ENCODE results near the gene PDILT.
"Not testable (repeated sequence)": the region's sequence is repeated elsewhere in the genome, so short reads cannot be mapped to it uniquely, and the experiment has no call there.

Gene PDILT, protein sequence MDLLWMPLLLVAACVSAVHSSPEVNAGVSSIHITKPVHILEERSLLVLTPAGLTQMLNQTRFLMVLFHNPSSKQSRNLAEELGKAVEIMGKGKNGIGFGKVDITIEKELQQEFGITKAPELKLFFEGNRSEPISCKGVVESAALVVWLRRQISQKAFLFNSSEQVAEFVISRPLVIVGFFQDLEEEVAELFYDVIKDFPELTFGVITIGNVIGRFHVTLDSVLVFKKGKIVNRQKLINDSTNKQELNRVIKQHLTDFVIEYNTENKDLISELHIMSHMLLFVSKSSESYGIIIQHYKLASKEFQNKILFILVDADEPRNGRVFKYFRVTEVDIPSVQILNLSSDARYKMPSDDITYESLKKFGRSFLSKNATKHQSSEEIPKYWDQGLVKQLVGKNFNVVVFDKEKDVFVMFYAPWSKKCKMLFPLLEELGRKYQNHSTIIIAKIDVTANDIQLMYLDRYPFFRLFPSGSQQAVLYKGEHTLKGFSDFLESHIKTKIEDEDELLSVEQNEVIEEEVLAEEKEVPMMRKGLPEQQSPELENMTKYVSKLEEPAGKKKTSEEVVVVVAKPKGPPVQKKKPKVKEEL

DNA sequence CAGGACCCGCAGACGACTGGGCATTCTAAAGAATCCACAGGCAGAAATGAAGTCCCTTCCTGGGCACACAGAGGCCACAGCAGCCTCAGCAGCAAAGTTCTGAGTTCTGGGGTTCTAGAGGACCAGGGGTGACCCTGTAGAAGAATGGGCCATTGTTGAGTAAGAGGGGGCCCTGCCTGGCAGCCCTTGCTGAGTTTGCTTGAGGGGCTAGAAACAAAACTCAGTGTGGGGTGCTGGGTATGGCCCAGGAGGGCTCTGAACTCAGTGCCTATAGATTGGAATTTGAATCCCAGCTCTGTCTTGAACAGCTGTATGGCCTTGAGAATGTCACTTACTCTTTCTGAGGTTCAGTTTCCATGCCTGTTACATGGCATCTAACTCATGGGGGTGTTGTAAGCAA lies at the start of gene PDILT:
TSS of gene PDILT (minus strand) at position 101 of the 400 bp plus-strand sequence. CDS start 5,437 bp downstream, outside the sequence.
- no peak for DNase-seq (ENCODE audit: low read depth, low spot score)

DNA sequence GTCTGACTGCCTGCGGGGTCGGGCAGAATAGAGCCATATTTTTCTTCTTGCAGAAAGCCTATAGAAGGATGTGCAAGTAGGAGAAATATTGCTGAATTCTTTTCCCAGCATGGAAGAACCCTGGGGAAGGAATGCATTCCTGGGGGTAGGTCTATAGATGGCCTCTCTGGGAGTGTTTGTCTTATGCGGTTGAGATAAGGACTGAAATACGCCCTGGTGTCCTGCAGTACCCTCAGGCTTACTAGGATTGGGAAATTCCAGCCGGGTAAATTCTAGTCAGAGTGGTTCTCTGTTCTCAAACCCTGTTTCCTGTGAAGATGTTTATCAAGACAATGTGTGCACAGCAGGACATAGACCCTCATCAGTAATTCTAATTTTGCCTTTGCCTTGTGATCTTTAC lies 49.1 kb upstream of the PDILT start:
- not testable (repeated sequence) for DNase-seq (ENCODE audit: low read depth, low spot score)

DNA sequence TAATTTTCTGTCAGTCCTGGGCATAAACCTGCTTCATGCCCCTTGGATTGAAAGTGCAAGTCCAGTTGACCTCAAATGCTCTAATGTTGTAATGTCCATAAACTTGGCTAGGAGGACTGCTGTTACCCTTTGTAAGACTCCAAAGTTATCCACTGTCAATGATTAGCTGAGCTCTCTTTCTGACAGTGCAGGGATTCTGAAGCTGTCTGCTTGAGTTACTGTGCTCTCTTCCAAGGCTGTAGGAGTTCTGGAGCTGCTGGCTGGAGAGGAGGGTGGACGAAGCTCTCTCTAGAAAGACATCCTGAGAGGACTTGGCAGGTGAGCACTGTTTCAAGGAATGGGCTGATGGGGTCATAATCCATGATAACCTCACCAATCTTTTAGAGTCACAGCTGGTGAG lies 46.8 kb upstream of the PDILT start, which contains the start of gene ACSM2A:
TSS of gene ACSM2A (plus strand) at position 158 of the 400 bp plus-strand sequence. CDS start 8,594 bp downstream, outside the sequence.
- not testable (repeated sequence) for DNase-seq (ENCODE audit: low read depth, low spot score)

DNA sequence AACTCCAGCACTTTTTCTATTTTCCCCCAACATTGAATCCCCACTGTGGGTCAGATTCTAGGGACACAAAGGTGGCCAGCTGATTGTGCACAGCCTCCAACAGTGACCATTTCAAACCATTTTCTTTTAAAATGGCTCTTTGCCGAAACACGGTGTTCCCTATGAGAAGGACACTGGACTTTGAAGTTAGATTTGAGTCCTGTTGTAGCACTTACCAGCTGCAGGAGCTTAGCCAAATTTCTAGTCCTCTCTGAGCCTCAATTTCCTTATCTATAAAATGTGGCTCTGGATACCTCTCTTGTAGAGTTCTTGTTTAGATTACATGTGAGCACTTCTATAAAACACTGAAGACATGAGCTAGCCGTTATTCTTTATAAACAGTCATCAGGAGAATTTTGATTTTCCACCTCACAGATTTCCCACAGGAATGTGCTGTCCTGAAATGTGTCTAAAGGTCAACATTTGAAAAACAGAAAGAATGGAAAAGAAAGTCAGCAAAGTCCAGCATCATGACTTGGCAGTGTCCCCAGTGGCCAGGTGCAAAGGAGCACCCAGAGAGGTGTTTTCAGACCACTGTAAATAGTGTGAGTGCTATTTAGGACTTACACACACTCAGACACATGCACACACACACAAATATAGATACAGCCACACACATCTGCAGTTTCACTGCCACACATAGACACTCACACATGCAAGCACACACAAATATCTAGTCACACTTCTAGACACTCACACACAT lies 42.3 kb upstream of the PDILT start:
- DNase-seq (ENCODE audit: low read depth, low spot score) = not testable (repeated sequence)

DNA sequence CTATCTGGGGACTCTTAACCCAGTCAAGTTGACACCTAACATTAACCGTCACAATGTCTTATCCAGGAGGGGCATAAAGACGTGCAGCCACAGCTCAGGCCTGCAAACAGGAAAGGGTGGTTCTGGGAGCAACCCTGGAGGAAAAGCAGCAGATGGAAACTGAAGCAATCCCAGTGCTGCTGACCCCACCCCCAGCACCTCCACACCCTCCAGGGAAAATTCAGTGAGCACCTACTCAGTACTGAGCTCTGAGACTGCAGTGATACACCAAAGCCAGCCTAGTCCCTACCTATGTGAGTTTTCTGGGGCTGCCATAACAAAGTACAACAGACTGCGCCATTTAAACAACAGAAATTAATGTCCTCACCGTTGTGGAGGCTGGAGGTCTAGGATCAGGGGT lies 37.3 kb upstream of the PDILT start:
- DNase-seq (ENCODE audit: low read depth, low spot score) = not testable (repeated sequence)

DNA sequence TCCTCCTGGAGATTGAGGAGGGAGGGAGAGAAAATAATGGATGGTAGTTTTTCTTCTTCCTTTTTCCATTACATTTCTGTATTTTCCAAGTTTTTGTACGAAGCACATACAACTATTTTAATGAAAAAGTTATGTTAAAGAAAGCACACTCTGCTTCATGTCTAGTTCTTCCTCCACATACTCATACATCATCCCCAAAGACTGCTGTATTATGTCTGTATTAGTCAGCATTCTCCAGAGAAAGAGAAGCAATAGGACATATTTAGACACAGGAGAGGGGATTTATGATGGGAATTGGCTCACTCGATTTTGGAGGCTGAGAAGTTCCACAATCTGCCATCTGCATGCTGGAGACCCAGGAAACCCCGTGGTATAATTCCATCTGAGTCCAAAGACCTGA lies 36.7 kb upstream of the PDILT start:
- DNase-seq (ENCODE audit: low read depth, low spot score) = no peak

DNA sequence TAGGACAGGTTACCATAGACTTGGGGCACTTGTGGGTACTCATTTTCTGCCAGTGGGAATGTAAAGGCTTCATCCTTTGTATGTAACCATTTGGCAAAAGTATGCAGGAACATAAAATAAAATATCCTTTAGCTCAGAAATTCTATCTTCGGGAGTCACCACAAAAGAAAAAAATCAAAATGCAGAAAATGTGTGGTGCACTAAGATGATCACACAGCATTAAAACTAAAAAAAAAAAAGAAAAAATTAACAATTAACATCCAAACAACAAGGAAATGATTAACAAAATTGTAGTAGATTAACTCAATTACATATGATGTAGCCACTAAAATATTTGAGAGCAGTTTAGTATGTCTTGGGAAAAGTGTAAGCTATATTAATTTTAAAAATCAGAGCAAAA lies 36.2 kb upstream of the PDILT start:
- not testable (repeated sequence) for DNase-seq (ENCODE audit: low read depth, low spot score)

DNA sequence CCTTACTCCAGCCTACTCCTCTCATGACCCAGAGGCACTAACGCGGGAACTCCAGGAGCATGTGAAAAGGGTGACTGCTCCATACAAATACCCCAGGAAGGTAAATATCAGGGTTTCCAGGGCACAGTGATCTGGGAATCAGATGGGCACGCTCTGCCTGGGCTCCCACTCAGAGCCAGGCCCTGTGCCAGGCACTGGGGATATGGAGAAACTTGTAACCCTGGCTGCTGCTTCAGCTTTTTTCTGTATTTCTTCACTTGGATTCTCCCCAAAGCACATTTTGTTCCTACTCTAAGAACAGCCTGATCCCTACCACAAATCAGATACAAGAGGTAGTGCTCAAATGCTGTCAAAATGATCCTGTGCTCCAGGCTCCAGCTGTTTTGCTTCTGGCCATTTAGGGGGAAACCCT lies 35.3 kb upstream of the PDILT start:
- DNase-seq (ENCODE audit: low read depth, low spot score) = not testable (repeated sequence)

DNA sequence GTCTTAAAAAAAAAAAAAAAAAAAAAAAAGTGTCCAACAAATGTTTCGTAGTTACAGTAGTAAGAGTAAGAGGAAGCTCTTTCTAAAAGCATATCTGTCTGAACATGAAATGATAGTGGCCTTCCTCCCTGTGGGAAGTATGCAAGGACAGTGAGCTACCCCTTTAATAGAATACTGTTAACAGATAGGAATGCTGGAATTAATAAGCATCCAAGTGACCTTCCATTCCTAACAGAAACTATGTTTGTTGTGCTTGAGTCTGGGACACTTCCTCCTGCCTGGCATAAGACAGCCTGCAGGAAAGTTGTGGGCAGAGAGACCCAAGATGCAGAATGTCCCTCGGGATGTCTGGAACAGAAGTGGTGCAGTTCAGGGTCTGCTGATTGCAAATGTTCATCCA lies 34.4 kb upstream of the PDILT start:
- DNase-seq (ENCODE audit: low read depth, low spot score) = not testable (repeated sequence)

DNA sequence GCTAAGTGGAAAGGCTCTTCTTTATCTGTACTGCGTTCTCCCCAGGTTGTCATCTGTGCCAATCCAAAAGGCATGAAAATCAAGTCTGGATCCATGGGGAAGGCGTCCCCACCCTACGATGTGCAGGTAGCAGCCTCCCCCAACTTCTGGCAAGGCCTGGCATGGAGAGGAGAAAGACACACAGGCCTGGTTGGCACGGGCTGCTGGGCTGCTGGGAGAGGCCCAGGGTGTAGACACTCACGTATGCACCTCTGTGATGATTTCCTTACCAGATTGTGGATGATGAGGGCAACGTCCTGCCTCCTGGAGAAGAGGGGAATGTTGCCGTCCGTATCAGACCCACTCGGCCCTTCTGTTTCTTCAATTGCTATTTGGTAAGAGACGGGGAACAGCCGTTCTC lies 26.4 kb upstream of the PDILT start:
- no peak for DNase-seq (ENCODE audit: low read depth, low spot score)

DNA sequence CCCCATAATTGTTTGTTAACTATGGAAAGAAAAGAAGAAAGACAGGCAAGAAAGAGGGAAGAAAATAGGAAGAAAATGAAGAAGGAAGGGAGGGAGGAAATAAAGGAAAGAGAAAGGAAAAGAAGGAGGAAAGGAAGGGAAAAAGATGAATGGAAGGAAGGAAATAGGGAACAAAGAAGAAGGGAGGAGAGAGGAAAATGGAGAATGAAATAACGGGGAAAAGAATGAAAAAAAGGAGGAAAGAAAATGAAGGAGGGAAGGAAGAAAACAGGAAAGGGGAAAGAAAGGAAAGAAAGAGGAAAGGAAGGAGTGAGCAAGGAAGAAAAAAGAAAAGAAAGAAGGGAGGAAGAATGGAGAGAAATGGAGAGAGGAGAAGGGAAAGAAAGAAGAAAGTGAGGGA lies 25.9 kb upstream of the PDILT start:
- not testable (repeated sequence) for DNase-seq (ENCODE audit: low read depth, low spot score)

DNA sequence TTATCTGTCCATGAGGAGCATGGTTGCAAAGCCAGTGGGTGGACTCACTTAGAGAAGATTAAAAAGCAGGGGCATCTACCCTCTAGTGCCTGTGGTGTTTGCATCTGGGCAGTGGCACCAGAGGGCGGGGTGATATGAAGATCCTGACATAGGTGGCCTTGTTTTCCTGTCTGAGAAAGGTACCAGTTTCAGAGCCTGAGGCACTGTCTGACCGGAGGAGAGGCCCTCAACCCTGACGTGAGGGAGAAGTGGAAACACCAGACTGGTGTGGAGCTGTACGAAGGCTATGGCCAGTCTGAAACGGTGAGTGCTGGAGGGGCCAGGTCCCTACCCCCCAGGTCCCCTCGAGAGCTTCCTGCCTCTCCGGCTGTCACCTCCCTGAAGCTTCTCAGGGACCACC lies 25.0 kb upstream of the PDILT start:
- not testable (repeated sequence) for DNase-seq (ENCODE audit: low read depth, low spot score)

DNA sequence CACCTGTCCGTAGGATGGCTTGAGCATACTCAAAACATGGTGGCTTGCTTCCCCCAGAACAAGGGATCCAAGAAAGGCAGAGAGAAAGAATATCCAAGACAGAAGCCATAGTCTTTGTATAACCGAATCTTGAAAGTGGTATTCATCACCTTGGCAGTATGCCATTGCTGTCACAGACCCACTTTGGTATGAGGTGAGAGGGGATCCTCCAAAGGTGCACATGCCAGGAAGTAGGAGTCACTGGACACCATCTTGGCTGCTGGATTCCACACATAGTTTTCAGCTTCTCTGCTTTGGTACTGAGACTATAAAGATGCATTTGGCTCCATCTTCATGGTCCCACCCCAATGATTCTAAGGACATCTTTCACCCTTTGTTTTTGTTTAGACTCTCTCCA lies 22.9 kb upstream of the PDILT start:
- not testable (repeated sequence) for DNase-seq (ENCODE audit: low read depth, low spot score)

DNA sequence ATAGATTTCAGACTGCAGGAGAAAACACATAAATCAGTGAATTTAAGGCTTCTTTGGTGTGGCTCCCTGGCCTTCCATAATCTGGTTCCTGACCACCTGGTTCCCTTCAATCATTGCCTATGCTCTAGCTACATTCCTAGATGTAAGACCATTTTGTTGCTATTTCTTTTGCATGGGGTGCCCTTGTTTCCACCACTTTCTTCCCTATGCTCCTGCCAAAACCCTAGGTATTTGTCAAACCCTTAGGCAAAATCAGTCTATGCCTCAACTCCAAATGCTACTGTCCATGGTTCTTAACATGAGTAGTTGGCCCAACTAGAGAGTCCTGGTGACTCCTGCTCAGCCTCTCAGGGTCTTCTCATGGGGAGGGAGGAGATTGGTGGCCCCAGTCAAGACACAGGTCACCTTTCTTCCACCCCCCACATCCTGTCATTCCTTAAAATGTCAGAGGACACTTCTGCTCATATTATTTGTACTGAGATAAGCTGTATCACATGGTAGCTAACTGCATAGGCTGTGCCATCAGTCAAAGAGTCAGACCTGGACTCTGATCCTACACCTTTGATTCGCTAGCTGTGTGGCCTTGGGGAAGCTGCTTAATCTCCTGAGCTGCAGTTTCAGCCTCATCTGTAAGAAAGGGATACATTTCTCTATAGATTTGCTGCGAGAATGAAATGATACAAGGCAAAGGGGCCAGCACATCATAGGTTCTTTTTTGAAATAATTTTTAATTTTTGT lies 19.8 kb upstream of the PDILT start:
- DNase-seq (ENCODE audit: low read depth, low spot score) = no peak

DNA sequence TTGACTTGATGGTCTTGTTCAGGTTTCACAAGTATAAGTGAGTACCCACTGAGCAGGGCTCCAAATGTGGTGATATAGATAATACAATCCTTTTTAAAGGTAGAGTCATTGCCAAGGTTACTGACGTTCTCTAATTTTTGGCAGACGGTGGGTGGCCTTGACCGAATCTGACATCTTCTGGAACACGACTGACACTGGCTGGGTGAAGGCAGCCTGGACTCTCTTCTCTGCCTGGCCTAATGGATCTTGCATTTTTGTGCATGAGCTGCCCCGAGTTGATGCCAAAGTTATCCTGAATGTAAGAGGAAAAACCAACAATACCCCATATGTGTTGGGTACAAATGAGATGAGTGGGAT lies 19.2 kb upstream of the PDILT start:
- not testable (repeated sequence) for DNase-seq (ENCODE audit: low read depth, low spot score)

DNA sequence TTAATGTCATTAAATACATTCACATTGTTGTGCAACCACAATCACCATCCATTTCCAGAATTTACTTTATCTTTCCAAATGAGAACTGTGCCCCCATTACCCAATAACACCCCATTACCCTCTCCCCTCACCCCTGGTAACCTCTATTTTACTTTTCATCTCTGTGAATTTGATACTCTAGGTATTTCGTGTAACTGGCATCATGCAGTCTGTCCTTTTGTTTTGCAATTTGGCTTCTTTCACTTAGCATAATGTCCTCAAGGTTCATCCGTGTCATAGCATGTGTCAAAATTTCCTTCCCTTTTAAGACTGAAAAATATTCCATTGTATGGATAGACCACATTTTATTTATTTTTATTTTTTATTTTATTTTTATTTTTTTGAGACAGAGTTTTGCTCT lies 17.2 kb upstream of the PDILT start:
- not testable (repeated sequence) for DNase-seq (ENCODE audit: low read depth, low spot score)

DNA sequence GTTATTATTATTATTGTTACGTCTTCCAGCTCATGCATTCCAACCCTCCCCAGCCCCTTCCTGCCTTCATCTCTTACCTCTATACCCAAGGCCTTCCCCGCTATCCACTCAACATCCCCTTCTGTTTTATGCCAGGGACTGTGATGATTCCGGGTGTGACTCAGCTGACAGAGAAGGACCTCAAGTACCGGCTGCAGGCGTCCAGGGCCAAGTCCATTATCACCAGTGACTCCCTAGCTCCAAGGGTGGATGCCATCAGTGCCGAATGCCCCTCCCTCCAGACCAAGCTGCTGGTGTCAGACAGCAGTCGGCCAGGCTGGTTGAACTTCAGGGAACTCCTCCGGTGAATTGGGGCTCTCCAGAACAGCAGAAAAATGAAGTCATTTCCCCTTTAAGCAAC lies 14.6 kb upstream of the PDILT start:
- DNase-seq (ENCODE audit: low read depth, low spot score) = not testable (repeated sequence)

DNA sequence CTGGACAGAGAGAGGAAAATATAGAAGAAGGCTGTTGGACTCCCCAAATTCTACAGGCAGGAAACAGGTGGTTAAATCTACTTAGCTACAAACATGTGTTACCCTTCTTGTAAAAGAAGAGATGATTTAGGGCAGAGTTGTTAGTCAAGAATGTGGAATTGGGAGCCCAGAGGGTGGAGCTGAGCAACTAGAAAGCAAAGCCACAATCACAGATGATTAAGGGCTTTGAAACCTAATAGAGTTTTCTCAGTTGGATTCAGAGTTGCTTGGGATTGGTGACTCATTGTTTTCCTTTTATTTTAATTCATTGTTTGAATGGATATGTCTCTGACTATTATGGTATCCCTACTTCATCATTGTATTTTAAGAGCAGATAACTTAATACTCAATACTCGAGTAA lies 11.0 kb upstream of the PDILT start:
- DNase-seq (ENCODE audit: low read depth, low spot score) = no peak

DNA sequence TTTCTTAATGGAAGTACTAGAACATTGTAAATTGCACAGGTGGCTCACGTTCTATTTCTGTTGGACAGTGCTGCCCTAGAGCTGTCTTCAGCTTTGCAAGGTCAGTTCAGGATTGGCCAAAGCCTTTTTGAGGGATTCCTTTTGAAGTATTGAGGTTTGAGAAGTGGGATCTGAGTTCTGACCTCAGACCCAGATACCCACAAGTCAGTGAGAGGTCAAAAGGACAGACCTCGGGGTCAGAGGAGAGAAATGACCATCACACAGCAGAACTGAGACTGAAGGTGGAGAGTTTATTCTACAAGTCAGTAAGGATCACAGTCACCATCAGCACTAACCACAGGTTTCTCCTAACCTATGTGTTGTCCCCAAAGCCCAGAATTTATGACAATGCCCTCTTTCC lies 6.5 kb upstream of the PDILT start:
- DNase-seq (ENCODE audit: low read depth, low spot score) = no peak

DNA sequence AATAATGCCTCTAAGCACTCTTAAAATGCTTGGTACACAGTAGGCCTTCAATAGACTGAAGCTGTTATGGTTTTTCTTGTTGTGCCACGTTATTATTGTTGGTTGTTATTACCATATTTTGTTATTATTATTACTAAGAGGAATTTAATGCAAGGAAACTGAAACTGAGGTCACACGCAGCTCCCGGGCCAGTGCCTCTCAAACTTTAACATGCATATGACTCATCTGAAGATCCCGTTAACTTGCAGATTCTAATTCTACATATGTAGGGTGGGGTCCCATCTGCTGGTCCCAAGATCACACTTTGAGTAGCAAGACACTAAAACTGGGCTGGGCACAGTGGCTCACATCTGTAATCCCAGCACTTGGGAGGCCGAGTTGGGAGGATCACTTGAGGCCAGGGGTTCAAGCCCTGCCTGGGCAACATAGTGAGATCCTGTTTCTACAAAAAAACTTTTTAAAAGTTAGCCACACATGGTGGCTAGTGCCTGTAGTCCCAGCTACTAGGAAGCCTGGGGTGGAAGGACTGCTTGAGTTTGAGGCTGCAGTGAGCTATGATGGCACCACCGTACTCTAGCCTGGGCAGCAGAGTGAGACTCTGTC lies 5.7 kb upstream of the PDILT start:
- DNase-seq (ENCODE audit: low read depth, low spot score) = no peak

DNA sequence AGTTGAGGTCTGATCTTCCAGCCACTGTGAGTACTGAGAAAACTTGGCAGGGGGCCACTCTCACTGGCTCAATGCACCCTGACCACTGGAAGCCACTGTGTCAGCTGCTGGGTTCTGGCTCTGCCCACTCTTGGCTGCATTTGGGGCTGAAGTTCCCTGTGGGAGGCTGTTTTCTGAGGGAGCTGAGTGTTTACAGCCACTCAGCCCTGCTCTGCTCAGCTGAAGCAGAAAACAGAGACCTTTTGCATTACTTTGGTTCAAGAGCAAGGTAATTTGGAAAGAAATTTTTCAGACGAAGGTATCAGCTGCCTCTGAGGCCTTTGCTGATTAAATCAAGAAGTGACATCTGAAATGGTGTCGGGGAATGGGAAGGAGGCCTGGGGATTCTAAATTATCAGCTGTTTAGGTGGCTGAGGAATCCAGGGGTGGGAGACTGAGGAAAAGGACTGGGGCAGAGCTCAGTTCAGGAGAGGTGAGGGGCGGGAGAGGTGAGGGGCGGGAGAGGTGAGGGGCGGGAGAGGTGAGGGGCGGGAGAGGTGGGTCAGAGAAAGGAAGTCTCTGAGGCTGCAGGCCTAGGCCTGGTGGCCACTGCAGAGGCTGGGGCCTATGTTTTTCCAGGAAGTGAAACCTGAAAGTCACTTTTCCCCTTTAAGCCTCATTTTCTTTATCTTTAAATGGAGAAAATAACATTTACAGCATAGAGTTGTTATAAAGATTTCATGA lies 5.0 kb upstream of the PDILT start, which contains the start of gene ACSM5:
TSS of gene ACSM5 (plus strand) at position 137 of the 723 bp plus-strand sequence. CDS start 1,951 bp downstream, outside the sequence.
- no peak for DNase-seq (ENCODE audit: low read depth, low spot score)
